ENCODE measurements around the gene MISFA.
A peak's percentile ranks its signal among the peaks of the same experiment; 100 is the strongest.

Gene MISFA

GRCh38 chr11:18615628-18616392, 16.2 kb downstream of the MISFA start:
- no peak overlapping the region for H3K4me3 ChIP-seq (replicated peaks; ENCODE audit: low read depth, low read length)
- TF ChIP-seq, protein P1, sequence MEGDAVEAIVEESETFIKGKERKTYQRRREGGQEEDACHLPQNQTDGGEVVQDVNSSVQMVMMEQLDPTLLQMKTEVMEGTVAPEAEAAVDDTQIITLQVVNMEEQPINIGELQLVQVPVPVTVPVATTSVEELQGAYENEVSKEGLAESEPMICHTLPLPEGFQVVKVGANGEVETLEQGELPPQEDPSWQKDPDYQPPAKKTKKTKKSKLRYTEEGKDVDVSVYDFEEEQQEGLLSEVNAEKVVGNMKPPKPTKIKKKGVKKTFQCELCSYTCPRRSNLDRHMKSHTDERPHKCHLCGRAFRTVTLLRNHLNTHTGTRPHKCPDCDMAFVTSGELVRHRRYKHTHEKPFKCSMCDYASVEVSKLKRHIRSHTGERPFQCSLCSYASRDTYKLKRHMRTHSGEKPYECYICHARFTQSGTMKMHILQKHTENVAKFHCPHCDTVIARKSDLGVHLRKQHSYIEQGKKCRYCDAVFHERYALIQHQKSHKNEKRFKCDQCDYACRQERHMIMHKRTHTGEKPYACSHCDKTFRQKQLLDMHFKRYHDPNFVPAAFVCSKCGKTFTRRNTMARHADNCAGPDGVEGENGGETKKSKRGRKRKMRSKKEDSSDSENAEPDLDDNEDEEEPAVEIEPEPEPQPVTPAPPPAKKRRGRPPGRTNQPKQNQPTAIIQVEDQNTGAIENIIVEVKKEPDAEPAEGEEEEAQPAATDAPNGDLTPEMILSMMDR (IDR thresholded peaks at IDR 0.05; ENCODE audit: low read depth, low read length, missing control alignments) = no peak
- no peak for DNase-seq (ENCODE audit: extremely low read depth, low read depth)

- TF ChIP-seq, protein P1 (IDR thresholded peaks at IDR 0.05; ENCODE audit: low read depth, low read length, missing control alignments) = no peak
- DNase-seq (ENCODE audit: extremely low read depth, low read depth) = no peak
- no peak overlapping the region for H3K4me3 ChIP-seq (replicated peaks; ENCODE audit: low read depth, low read length)
Observed at GRCh38 chr11:18617688-18618341, 18.2 kb downstream of the MISFA start.

GRCh38 chr11:18618342-18619025, 18.9 kb downstream of the MISFA start:
- H3K4me3 ChIP-seq (replicated peaks; ENCODE audit: low read depth, low read length) = no peak overlapping the region
- TF ChIP-seq, protein P1 (IDR thresholded peaks at IDR 0.05; ENCODE audit: low read depth, low read length, missing control alignments) = no peak
- DNase-seq (ENCODE audit: extremely low read depth, low read depth) = no peak

GRCh38 chr11:18623707-18624106, 24.1 kb downstream of the MISFA start:
- no peak overlapping the region for H3K4me3 ChIP-seq (replicated peaks; ENCODE audit: low read depth, low read length)
- TF ChIP-seq, protein P1 (IDR thresholded peaks at IDR 0.05; ENCODE audit: low read depth, low read length, missing control alignments) = no peak

GRCh38 chr11:18624161-18624560, 24.6 kb downstream of the MISFA start:
- no peak for DNase-seq (ENCODE audit: extremely low read depth, low read depth)
- TF ChIP-seq, protein P1 (IDR thresholded peaks at IDR 0.05; ENCODE audit: low read depth, low read length, missing control alignments) = no peak
- no peak overlapping the region for H3K4me3 ChIP-seq (replicated peaks; ENCODE audit: low read depth, low read length)

More at GRCh38 chr11:18623707-18624106, 24.1 kb downstream of the MISFA start:
- no peak for DNase-seq (ENCODE audit: extremely low read depth, low read depth)

- TF ChIP-seq, protein P1 (IDR thresholded peaks at IDR 0.05; ENCODE audit: low read depth, low read length, missing control alignments) = no peak
- DNase-seq (ENCODE audit: extremely low read depth, low read depth) = no peak
- H3K4me3 ChIP-seq (replicated peaks; ENCODE audit: low read depth, low read length) = peak overlapping the region; percentile 100
Observed at GRCh38 chr11:18632841-18633240, 33.3 kb downstream of the MISFA start.

Measured in HFF-Myc (cell line).